Heart right ventricle (tissue), 16 donors: ENCODE measurements around the gene CYP2W1. TPM values are rescaled to one million over a fixed set of nuclear protein-coding genes. Genes with fewer than 3 reads are reported as not detected.

Experiments used
- ATAC-seq, 8 donors: fragments of 200-7000 bp; cut with Tn5 transposase; one replicate each; pipeline ENCODE4 v1.9.1; 2020; ENCODE audit warnings: mild to moderate bottlenecking in 8 of 8, moderate library complexity in 8 of 8, moderate number of reproducible peaks in 1 of 8
- DNase-seq, 2 donors: peaks; one replicate each; pipeline ENCODE4 v3.0.0-alpha.2; 2020
- H3K27ac ChIP-seq, 10 donors: fragments of 200-600 bp; sonication (generic) in 2 of 10; one replicate each; pipeline versions ENCODE4 v1.5.0 to v1.8.0; 2020 to 2022; ENCODE audit warnings: mild to moderate bottlenecking in 3 of 10
- H3K27me3 ChIP-seq, 7 donors: fragments of 200-600 bp; one replicate each; pipeline ENCODE4 v1.8.0; 2021 to 2022; ENCODE audit warnings: mild to moderate bottlenecking in 2 of 7
- H3K36me3 ChIP-seq, 9 donors: fragments of 200-600 bp; sonication (generic) in 1 of 9; one replicate each; pipeline versions ENCODE4 v1.5.0 to v1.8.0; 2020 to 2022; ENCODE audit warnings: mild to moderate bottlenecking in 2 of 9
- H3K4me1 ChIP-seq, 9 donors: fragments of 200-600 bp; sonication (generic) in 1 of 9; one replicate each; pipeline versions ENCODE4 v1.5.0 to v1.8.0; 2020 to 2022; ENCODE audit warnings: mild to moderate bottlenecking in 4 of 9
- H3K4me3 ChIP-seq, 10 donors: fragments of 200-600 bp; sonication (generic) in 2 of 10; one replicate each; pipeline versions ENCODE4 v1.5.0 to v1.8.0; 2020 to 2022; ENCODE audit warnings: mild to moderate bottlenecking in 7 of 10, moderate library complexity in 2 of 10
- H3K9me3 ChIP-seq, 11 donors: fragments of 200-600 bp in 10 of 11; sonication (generic) in 2 of 11; one replicate each; pipeline versions ENCODE4 v1.5.0 to v1.8.0; 2013 to 2022; ENCODE audit warnings: mild to moderate bottlenecking in 2 of 11, control low read depth in 1 of 11, moderate library complexity in 1 of 11
- WGBS, 2 donors: extraction: QIAGEN DNeasy Blood & Tissue Kit; methylation state at CpG; one replicate each; pipeline ENCODE4 v1.1.7; 2013; ENCODE audit warnings: inconsistent platforms in 1 of 2; 5-methylcytosine and 5-hydroxymethylcytosine counted together
- intact Hi-C, 10 donors: fragments of 100-400 bp; cut with DNase I; formaldehyde crosslinking; loops; one replicate each; pipeline versions ENCODE4 v1.11.1 to v1.14.2; 2022
- polyA plus RNA-seq, 2 donors: library from polyadenylated mRNA; stranded (reverse); fragments of 200-250 nt; gene quantifications; one replicate each; pipeline ENCODE4 v1.2.3, GENCODE V29; 2013
- total RNA-seq, 10 donors: library from RNA; stranded (reverse); fragmentation: NEBNext Ultra II Directional in 3 of 10; extraction: Animal tissue kit (Norgen Biotek cat#: 25700) in 3 of 10; gene quantifications; one replicate each; pipeline versions ENCODE4 v1.2.1 to v1.2.4, GENCODE V29; 2021 to 2023
- TF ChIP-seq, protein P1 (sequence below), 9 donors: fragments of 200-600 bp; sonication (generic) in 2 of 9; IDR thresholded peaks; one replicate each; pipeline versions ENCODE4 v1.5.0 to v1.8.0; 2021 to 2022; ENCODE audit warnings: antibody characterized with exemption in 9 of 9, mild to moderate bottlenecking in 5 of 9, moderate library complexity in 1 of 9
- donor health status: Arrhythmogenic right ventricular cardiomyopathy.
- donor health status: ischemic (EF 13 %, LVEDD 7.1; RV severe dilation, severe dysfunction).
- donor health status: healthy with polysubstance abuse.
- donor health status: DM: no; HTN: yes; CAD: no.
- donor health status: DM: no; HTN: no; CAD: no.
- donor health status: ischemic (EF 25% LVEDD 6.9; RV normal size, moderate dysfunction).
- donor health status: ischemic (EF 25% LVEDD 5.7; RV mildly dilated, moderate dysfunction).
- donor health status: healthy.
- donor health status: DM: yes; HTN: yes; CAD: no.
- donor health status: Ischemic cardiomyopathy.
- donor health status: ischemic (EF 35%, LVEDD 5.7; RV mildly dilated, moderate dysfunction).
- donor health status: nonischemic (EF 11% LVEDD 7.7; RV severe dilation, severe dysfunction).
- donor health status: DM: yes; HTN: yes; CAD: no.
- donor health status: PGD.
- donor health status: ischemic (EF 29% LVEDD 5.4; RV normal size, mild dysfunction).
- donor health status: nonischemic (EF 23%, LVEDD 6.1; RV moderate dilation, normal function).

Gene CYP2W1
- total and polyA plus RNA-seq, 12 donors = not detected

DNA sequence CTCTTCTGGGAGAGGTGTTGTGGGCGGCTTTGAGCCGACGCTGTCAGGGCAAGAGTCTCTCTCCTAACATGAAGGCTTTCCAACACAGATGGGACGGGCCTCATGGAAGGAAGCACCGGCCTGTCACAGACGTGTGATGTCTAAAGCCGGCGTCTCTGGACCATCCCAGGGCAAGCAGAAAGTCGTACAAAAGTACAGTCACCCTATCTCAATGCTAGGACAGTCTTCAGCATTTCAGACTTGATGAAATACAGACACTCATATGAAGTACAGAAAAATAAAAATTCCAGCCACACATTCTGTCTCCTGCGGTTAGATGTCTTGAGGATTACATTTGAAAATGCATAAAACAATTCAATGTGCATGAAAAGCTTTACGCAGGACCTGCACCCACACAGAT, 30.6 kb downstream of the CYP2W1 start:
- Histone ChIP-seq H3K9me3 (no peaks in the 10 kb centered on the region), H3K4me1 (peaks cover 0 to 6% (median 0%) of the 10 kb centered on the region in 9 donors), H3K27ac (no peak overlapping the region), H3K4me3 (no peak overlapping the region), H3K27me3 (no peaks in the 10 kb centered on the region), H3K36me3 (peaks cover 0 to 23% (median 9%) of the 10 kb centered on the region in 9 donors)
- WGBS, 2 donors = 78 to 82% methylated on average over 11 of the region's 11 CpGs
- intact Hi-C loops = loop anchor here in 1 of 10 donors (5.0 kb wide), 1 partner anchor 49 kb away; no protein-coding TSS in a partner anchor
- DNase-seq = no peak
- ATAC-seq = no peak
- TF ChIP-seq, protein P1, sequence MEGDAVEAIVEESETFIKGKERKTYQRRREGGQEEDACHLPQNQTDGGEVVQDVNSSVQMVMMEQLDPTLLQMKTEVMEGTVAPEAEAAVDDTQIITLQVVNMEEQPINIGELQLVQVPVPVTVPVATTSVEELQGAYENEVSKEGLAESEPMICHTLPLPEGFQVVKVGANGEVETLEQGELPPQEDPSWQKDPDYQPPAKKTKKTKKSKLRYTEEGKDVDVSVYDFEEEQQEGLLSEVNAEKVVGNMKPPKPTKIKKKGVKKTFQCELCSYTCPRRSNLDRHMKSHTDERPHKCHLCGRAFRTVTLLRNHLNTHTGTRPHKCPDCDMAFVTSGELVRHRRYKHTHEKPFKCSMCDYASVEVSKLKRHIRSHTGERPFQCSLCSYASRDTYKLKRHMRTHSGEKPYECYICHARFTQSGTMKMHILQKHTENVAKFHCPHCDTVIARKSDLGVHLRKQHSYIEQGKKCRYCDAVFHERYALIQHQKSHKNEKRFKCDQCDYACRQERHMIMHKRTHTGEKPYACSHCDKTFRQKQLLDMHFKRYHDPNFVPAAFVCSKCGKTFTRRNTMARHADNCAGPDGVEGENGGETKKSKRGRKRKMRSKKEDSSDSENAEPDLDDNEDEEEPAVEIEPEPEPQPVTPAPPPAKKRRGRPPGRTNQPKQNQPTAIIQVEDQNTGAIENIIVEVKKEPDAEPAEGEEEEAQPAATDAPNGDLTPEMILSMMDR (IDR thresholded peaks at IDR 0.05) = no peak

GRCh38 chr7:1014681-1015080, 31.7 kb downstream of the CYP2W1 start:
- intact Hi-C loops = loop anchor here in 1 of 10 donors (5.0 kb wide), 1 partner anchor 48 kb away; no protein-coding TSS in a partner anchor
- WGBS, 2 donors = 91 to 96% methylated on average over 20 of the region's 20 CpGs
- TF ChIP-seq, protein P1 (IDR thresholded peaks at IDR 0.05) = no peak
- Histone ChIP-seq H3K36me3 (peaks cover 0 to 15% (median 2%) of the 10 kb centered on the region in 9 donors), H3K4me3 (no peak overlapping the region), H3K27me3 (no peaks in the 10 kb centered on the region), H3K4me1 (peaks cover 0 to 6% (median 0%) of the 10 kb centered on the region in 9 donors), H3K27ac (no peak overlapping the region), H3K9me3 (no peaks in the 10 kb centered on the region)
- ATAC-seq = no peak
- no peak for DNase-seq

GRCh38 chr7:1015196-1016121, 32.5 kb downstream of the CYP2W1 start:
- WGBS, 2 donors = 72 to 74% methylated on average over 28 of the region's 28 CpGs
- DNase-seq (no peak), ATAC-seq (peak in 4 of 8 donors; percentile 9 to 47 (median 34))
- Histone ChIP-seq H3K27me3 (no peaks in the 10 kb centered on the region), H3K27ac (no peak overlapping the region), H3K9me3 (no peaks in the 10 kb centered on the region), H3K36me3 (peaks cover 0 to 12% (median 0%) of the 10 kb centered on the region in 9 donors), H3K4me3 (no peak overlapping the region), H3K4me1 (peaks cover 0 to 6% (median 0%) of the 10 kb centered on the region in 9 donors)
- intact Hi-C loops = no loop called here
- TF ChIP-seq, protein P1 (IDR thresholded peaks at IDR 0.05) = no peak

- peaks cover 0 to 8% (median 0%) of the 10 kb centered on the region in 11 donors for H3K9me3 ChIP-seq
- 88 to 94% methylated on average over 41 to 51 of the region's 51 CpGs for WGBS, 2 donors
- peaks cover 0 to 6% (median 0%) of the 10 kb centered on the region in 9 donors for H3K4me1 ChIP-seq
- peaks cover 0 to 12% (median 0%) of the 10 kb centered on the region in 9 donors for H3K36me3 ChIP-seq
- ATAC-seq (no peak), DNase-seq (no peak)
- H3K27ac ChIP-seq = no peak overlapping the region
- intact Hi-C loops = no loop called here
- no peaks in the 10 kb centered on the region for H3K27me3 ChIP-seq
- TF ChIP-seq, protein P1 (IDR thresholded peaks at IDR 0.05) = no peak
- no peak overlapping the region for H3K4me3 ChIP-seq
These were observed 33.9 kb downstream of the CYP2W1 start for GRCh38 chr7:1016577-1017531.
